Bronchial epithelial cell (primary cell): ENCODE data around the gene ATP1A2. TPM values are rescaled to one million over a fixed set of nuclear protein-coding genes. Genes with fewer than 3 reads are reported as not detected.
A peak's percentile ranks its signal among the peaks of the same experiment; 100 is the strongest.

Source experiments
- DNase-seq: peaks from one replicate; pipeline ENCODE4 v3.0.0-alpha.2; 2010; ENCODE audit warnings: low read depth
- FAIRE-seq: peaks from 2 replicates; lab custom pipeline; 2011; peaks lifted over from hg19 to GRCh38; lab: Jason Lieb, UNC
- H3K27me3 ChIP-seq: 2 replicates; pipeline ENCODE4 v1.5.1; 2011; ENCODE audit warnings: low read length; ENCODE audit not compliant: control insufficient read depth, insufficient read depth
- H3K36me3 ChIP-seq: 2 replicates; pipeline ENCODE4 v1.5.1; 2011; ENCODE audit warnings: low read length; ENCODE audit not compliant: control insufficient read depth, insufficient read depth
- H3K4me3 ChIP-seq: 2 replicates; pipeline ENCODE4 v1.5.1; 2011; ENCODE audit warnings: mild to moderate bottlenecking, low read depth, low read length, control low read depth
- CTCF ChIP-seq: IDR thresholded peaks from 2 replicates; pipeline ENCODE4 v1.5.1; 2011; ENCODE audit warnings: mild to moderate bottlenecking, moderate library complexity, low read length, control low read depth, inconsistent platforms; ENCODE audit not compliant: insufficient read depth, severe bottlenecking
- total RNA-seq: library from RNA; depleted of rRNA; stranded (reverse); fragments of >200 nt; gene quantifications from 2 replicates; pipeline ENCODE4 v1.2.1, GENCODE V29; 2014

The ATP1A2 gene
- total RNA-seq, 1 donor from 2014 or later, result not detected

GRCh38 chr1:160095382-160096105 lies 20.0 kb upstream of the ATP1A2 start:
- Histone ChIP-seq H3K27me3 (no peaks in the 10 kb centered on the region), H3K4me3 (no peak overlapping the region), H3K36me3 (peaks cover 14% of the 10 kb centered on the region)
- no peak for FAIRE-seq
- no peak for DNase-seq
- no peak for TF ChIP-seq CTCF

GRCh38 chr1:160096274-160097116 lies 19.1 kb upstream of the ATP1A2 start:
- TF ChIP-seq CTCF, result no peak
- peak; percentile 75 for FAIRE-seq
- no peaks in the 10 kb centered on the region for H3K27me3 ChIP-seq
- peak; percentile 90 for DNase-seq
- peaks cover 13% of the 10 kb centered on the region for H3K36me3 ChIP-seq
- H3K4me3 ChIP-seq, result no peak overlapping the region

GRCh38 chr1:160097151-160097910 lies 18.2 kb upstream of the ATP1A2 start:
- no peak for DNase-seq
- Histone ChIP-seq H3K27me3 (no peaks in the 10 kb centered on the region), H3K4me3 (peak overlapping the region; percentile 60), H3K36me3 (peaks cover 7% of the 10 kb centered on the region)
- FAIRE-seq, result no peak
- no peak for TF ChIP-seq CTCF

- DNase-seq (peak; percentile 61), FAIRE-seq (no peak)
- Histone ChIP-seq H3K36me3 (peaks cover 7% of the 10 kb centered on the region), H3K27me3 (no peaks in the 10 kb centered on the region), H3K4me3 (peak within 1 kb of the TSS; percentile 60)
- TF ChIP-seq CTCF, result no peak
These were observed 17.4 kb upstream of the ATP1A2 start, which contains the start of gene IGSF8 for GRCh38 chr1:160097911-160098851. IGSF8 (minus strand) TSS chr1:160098619; CDS start chr1:160098472, 147 bp downstream.
